ENCODE results near the gene STOML1.
A peak's percentile ranks its signal among the peaks of the same experiment; 100 is the strongest.

The STOML1 gene, protein sequence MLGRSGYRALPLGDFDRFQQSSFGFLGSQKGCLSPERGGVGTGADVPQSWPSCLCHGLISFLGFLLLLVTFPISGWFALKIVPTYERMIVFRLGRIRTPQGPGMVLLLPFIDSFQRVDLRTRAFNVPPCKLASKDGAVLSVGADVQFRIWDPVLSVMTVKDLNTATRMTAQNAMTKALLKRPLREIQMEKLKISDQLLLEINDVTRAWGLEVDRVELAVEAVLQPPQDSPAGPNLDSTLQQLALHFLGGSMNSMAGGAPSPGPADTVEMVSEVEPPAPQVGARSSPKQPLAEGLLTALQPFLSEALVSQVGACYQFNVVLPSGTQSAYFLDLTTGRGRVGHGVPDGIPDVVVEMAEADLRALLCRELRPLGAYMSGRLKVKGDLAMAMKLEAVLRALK

GRCh38 chr15:73991726-73992593 lies at the start of gene STOML1:
STOML1 (minus strand) TSS chr15:73992295; CDS start chr15:73992223, 72 bp downstream.
- H3K27me3 ChIP-seq (ENCODE audit: control insufficient read depth, insufficient read depth, low read length): peaks cover 16% of the 10 kb centered on the region
- no peak within 1 kb of the TSS for H3K9ac ChIP-seq (ENCODE audit: low read depth, low read length)
- peak within 1 kb of the TSS; percentile 61 for H3K4me3 ChIP-seq (ENCODE audit: low read depth, low read length)
- H3K9me3 ChIP-seq (ENCODE audit: control insufficient read depth, insufficient read depth, low read length): no peaks in the 10 kb centered on the region
- peaks cover 3% of the 10 kb centered on the region for H3K4me1 ChIP-seq (ENCODE audit: control insufficient read depth, insufficient read depth, low read length)
- no peaks in the 10 kb centered on the region for H3K36me3 ChIP-seq (ENCODE audit: control insufficient read depth, insufficient read depth, low read length)

DNA sequence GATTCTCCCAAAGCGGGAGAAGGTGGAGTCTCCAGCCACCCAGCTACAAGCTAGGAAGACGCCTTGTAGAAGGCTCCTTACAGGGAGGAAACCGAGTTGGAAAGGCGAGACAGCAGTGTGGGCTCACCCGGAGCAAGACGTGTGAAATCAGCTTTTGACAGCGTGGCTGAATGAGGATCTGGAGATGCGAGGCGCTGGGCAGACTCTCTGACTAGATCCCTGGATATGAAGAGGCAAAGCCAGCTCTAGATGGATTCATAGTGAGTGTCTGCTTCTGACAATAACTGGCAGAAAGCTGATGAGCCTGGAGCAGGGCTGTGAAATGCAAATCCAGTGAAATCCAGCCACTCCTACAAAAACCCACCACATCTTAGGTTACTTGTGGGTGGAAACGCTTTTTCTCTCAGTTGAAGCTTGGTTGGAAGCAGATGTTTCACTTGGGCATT lies 49.2 kb upstream of the STOML1 start:
- Histone ChIP-seq H3K4me1 (ENCODE audit: control insufficient read depth, insufficient read depth, low read length) (no peaks in the 10 kb centered on the region), H3K4me3 (ENCODE audit: low read depth, low read length) (no peak overlapping the region), H3K36me3 (ENCODE audit: control insufficient read depth, insufficient read depth, low read length) (peaks cover under 1% of the 10 kb centered on the region), H3K9ac (ENCODE audit: low read depth, low read length) (no peak overlapping the region), H3K27me3 (ENCODE audit: control insufficient read depth, insufficient read depth, low read length) (no peaks in the 10 kb centered on the region), H3K9me3 (ENCODE audit: control insufficient read depth, insufficient read depth, low read length) (no peaks in the 10 kb centered on the region)

DNA sequence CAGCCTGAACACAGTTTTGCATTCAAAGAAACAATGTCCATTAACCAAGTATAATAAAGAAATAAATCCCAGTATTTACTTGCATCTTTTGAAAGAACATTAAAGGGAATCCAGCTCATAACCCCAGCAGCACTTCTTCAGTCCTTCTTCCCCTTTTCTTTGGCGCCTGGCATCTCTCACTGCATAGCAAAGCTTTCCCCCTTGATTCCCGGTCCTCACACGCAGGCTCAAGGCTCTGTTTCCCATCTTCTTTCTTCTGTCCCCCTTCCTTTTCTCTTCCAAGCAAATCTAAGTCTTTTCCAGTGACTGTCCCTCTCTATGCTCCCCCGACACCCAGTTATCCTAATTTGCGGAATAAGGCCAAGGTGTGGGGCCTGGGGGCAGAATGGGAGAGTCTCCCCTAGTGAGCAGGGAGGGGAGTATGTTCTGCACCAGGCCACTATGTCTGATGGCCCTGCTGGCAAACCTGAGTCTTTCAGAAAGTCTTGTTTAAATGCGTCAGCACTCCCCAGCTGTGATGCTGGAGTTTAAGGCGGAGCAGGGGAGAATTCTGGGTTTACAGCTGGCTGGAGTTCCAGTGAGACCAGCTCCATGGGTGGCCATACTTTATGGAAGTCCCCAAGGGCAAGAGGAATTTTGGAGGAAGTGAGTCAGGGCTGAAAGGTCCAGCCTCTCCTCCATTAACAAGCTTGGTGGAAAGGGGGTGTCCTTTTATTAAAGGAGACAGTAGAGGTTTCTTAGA lies 48.2 kb upstream of the STOML1 start:
- no peaks in the 10 kb centered on the region for H3K27me3 ChIP-seq (ENCODE audit: control insufficient read depth, insufficient read depth, low read length)
- no peak overlapping the region for H3K9ac ChIP-seq (ENCODE audit: low read depth, low read length)
- peaks cover 5% of the 10 kb centered on the region for H3K36me3 ChIP-seq (ENCODE audit: control insufficient read depth, insufficient read depth, low read length)
- H3K9me3 ChIP-seq (ENCODE audit: control insufficient read depth, insufficient read depth, low read length): no peaks in the 10 kb centered on the region
- no peak overlapping the region for H3K4me3 ChIP-seq (ENCODE audit: low read depth, low read length)
- H3K4me1 ChIP-seq (ENCODE audit: control insufficient read depth, insufficient read depth, low read length): no peaks in the 10 kb centered on the region

DNA sequence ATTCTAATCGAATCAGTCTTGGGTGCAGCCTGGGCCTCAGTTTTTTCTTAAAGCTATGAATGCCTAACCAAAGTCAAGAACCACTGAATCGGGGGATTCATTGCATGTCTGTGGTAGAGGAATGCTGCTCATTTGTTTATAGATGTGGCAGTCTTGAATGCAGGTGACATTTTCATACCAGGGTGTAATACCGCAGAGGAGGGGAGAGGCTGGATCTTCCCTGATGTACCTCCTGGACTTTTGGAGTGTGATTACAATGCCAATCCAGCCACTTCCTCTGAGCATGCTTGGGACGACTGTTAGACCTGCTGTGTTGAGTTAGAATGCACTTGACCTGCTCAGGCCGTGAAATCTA lies 47.5 kb upstream of the STOML1 start:
- Histone ChIP-seq H3K27me3 (ENCODE audit: control insufficient read depth, insufficient read depth, low read length) (no peaks in the 10 kb centered on the region), H3K4me1 (ENCODE audit: control insufficient read depth, insufficient read depth, low read length) (no peaks in the 10 kb centered on the region), H3K4me3 (ENCODE audit: low read depth, low read length) (no peak overlapping the region), H3K9ac (ENCODE audit: low read depth, low read length) (no peak overlapping the region), H3K36me3 (ENCODE audit: control insufficient read depth, insufficient read depth, low read length) (peaks cover 5% of the 10 kb centered on the region), H3K9me3 (ENCODE audit: control insufficient read depth, insufficient read depth, low read length) (no peaks in the 10 kb centered on the region)

DNA sequence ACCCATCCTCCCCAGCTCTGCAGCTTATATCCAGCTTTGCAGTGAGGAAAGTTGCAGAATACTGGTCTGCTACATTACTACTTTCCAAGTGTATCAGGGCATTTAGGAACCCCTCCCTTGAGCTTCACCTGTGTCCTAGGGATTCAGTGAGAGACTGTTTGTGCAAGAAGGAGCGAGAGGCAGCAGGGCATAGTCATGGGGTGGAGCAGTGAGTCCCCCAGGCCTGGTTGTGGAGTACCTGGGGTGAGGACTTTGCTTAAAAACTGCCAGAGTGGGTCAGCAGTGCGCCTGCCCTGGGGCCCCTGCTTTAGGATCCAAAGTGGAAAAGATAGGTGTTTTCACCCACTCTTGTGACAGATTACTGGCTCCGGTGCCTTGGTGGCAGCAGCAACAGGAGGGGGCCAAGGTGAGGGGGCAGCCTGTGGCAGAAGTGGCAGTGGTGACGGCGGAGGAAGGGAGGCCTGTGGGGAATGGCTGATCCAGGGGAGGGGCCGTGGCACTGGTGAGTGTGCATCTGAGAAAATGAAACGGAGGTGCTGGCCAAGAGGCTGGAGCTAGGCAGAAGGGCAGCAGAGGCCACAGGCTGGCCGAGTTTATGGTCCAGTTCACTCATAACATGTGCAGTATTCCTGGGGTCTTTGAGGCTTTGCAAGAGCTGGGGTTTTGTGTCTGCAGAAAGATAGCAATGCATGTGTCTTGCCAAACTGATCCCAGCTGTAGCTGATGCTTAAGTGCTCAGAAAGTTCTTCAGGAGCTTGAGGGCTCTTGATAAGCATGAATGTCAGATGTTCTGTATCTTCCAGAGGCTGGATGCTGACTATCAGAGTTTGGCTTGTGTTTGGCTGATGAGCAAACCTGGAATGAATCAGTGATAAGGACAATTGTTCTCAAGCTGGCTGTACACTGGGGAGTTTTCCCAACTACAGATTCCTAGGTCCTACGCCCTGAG lies 46.9 kb upstream of the STOML1 start:
- no peak overlapping the region for H3K4me3 ChIP-seq (ENCODE audit: low read depth, low read length)
- H3K9me3 ChIP-seq (ENCODE audit: control insufficient read depth, insufficient read depth, low read length): no peaks in the 10 kb centered on the region
- H3K36me3 ChIP-seq (ENCODE audit: control insufficient read depth, insufficient read depth, low read length): peaks cover 10% of the 10 kb centered on the region
- no peak overlapping the region for H3K9ac ChIP-seq (ENCODE audit: low read depth, low read length)
- H3K4me1 ChIP-seq (ENCODE audit: control insufficient read depth, insufficient read depth, low read length): no peaks in the 10 kb centered on the region
- no peaks in the 10 kb centered on the region for H3K27me3 ChIP-seq (ENCODE audit: control insufficient read depth, insufficient read depth, low read length)

- Histone ChIP-seq H3K4me1 (ENCODE audit: control insufficient read depth, insufficient read depth, low read length) (no peaks in the 10 kb centered on the region), H3K4me3 (ENCODE audit: low read depth, low read length) (no peak overlapping the region), H3K27me3 (ENCODE audit: control insufficient read depth, insufficient read depth, low read length) (no peaks in the 10 kb centered on the region), H3K9me3 (ENCODE audit: control insufficient read depth, insufficient read depth, low read length) (no peaks in the 10 kb centered on the region), H3K9ac (ENCODE audit: low read depth, low read length) (no peak overlapping the region), H3K36me3 (ENCODE audit: control insufficient read depth, insufficient read depth, low read length) (peaks cover 15% of the 10 kb centered on the region)
Measured at GRCh38 chr15:74037171-74038117, 45.3 kb upstream of the STOML1 start.

GRCh38 chr15:74036271-74037170 lies 44.4 kb upstream of the STOML1 start:
- Histone ChIP-seq H3K27me3 (ENCODE audit: control insufficient read depth, insufficient read depth, low read length) (no peaks in the 10 kb centered on the region), H3K36me3 (ENCODE audit: control insufficient read depth, insufficient read depth, low read length) (peaks cover 15% of the 10 kb centered on the region), H3K4me3 (ENCODE audit: low read depth, low read length) (no peak overlapping the region), H3K9me3 (ENCODE audit: control insufficient read depth, insufficient read depth, low read length) (no peaks in the 10 kb centered on the region), H3K9ac (ENCODE audit: low read depth, low read length) (no peak overlapping the region), H3K4me1 (ENCODE audit: control insufficient read depth, insufficient read depth, low read length) (no peaks in the 10 kb centered on the region)

- no peaks in the 10 kb centered on the region for H3K4me1 ChIP-seq (ENCODE audit: control insufficient read depth, insufficient read depth, low read length)
- H3K27me3 ChIP-seq (ENCODE audit: control insufficient read depth, insufficient read depth, low read length): no peaks in the 10 kb centered on the region
- H3K36me3 ChIP-seq (ENCODE audit: control insufficient read depth, insufficient read depth, low read length): peaks cover 15% of the 10 kb centered on the region
- H3K4me3 ChIP-seq (ENCODE audit: low read depth, low read length): no peak overlapping the region
- H3K9me3 ChIP-seq (ENCODE audit: control insufficient read depth, insufficient read depth, low read length): no peaks in the 10 kb centered on the region
- no peak overlapping the region for H3K9ac ChIP-seq (ENCODE audit: low read depth, low read length)
Measured at GRCh38 chr15:74035121-74036017, 43.3 kb upstream of the STOML1 start.

- H3K9ac ChIP-seq (ENCODE audit: low read depth, low read length): no peak overlapping the region
- H3K27me3 ChIP-seq (ENCODE audit: control insufficient read depth, insufficient read depth, low read length): no peaks in the 10 kb centered on the region
- no peaks in the 10 kb centered on the region for H3K4me1 ChIP-seq (ENCODE audit: control insufficient read depth, insufficient read depth, low read length)
- H3K36me3 ChIP-seq (ENCODE audit: control insufficient read depth, insufficient read depth, low read length): peaks cover 15% of the 10 kb centered on the region
- H3K9me3 ChIP-seq (ENCODE audit: control insufficient read depth, insufficient read depth, low read length): no peaks in the 10 kb centered on the region
- no peak overlapping the region for H3K4me3 ChIP-seq (ENCODE audit: low read depth, low read length)
Measured at GRCh38 chr15:74034206-74034755, 42.2 kb upstream of the STOML1 start.

Measured in iPS-15b (cell line).